Measurements from ENCODE around the gene AXIN2. TPM values are rescaled to one million over a fixed set of nuclear protein-coding genes. Genes with fewer than 3 reads are reported as not detected.

The AXIN2 gene
- total RNA-seq, 1 donor from 2014 or later: 88.7 TPM

GRCh38 chr17:65593855-65594845 lies 32.7 kb upstream of the AXIN2 start:
- Mint-ChIP-seq H3K27ac (peak overlapping the region; percentile 93), H3K9me3 (no peaks in the 10 kb centered on the region)

GRCh38 chr17:65593092-65593854 lies 31.8 kb upstream of the AXIN2 start:
- peak overlapping the region; percentile 54 for H3K4me3 Mint-ChIP-seq
- TF ChIP-seq CTCF (IDR thresholded peaks at IDR 0.05; ENCODE audit: unreplicated experiment): no peak
- H3K9me3 Mint-ChIP-seq: no peaks in the 10 kb centered on the region
- H3K27me3 Mint-ChIP-seq (ENCODE audit: low read depth): no peaks in the 10 kb centered on the region
- no peak for DNase-seq (ENCODE audit: low spot score in 2 of 2, unreplicated experiment in 2 of 2)
- peak overlapping the region; percentile 93 for H3K27ac Mint-ChIP-seq
- H3K36me3 Mint-ChIP-seq: no peaks in the 10 kb centered on the region
- H3K4me1 Mint-ChIP-seq: peaks cover 42% of the 10 kb centered on the region

More at GRCh38 chr17:65593855-65594845, 32.7 kb upstream of the AXIN2 start:
- Mint-ChIP-seq H3K27me3 (ENCODE audit: low read depth) (no peaks in the 10 kb centered on the region), H3K36me3 (no peaks in the 10 kb centered on the region), H3K4me1 (peaks cover 33% of the 10 kb centered on the region), H3K4me3 (peak overlapping the region; percentile 54)
- DNase-seq (ENCODE audit: low spot score in 2 of 2, unreplicated experiment in 2 of 2): peak in 1 of 2 experiments; percentile 45
- TF ChIP-seq CTCF (IDR thresholded peaks at IDR 0.05; ENCODE audit: unreplicated experiment): no peak

- Mint-ChIP-seq H3K4me1 (peaks cover 50% of the 10 kb centered on the region), H3K27ac (no peak overlapping the region), H3K4me3 (no peak overlapping the region), H3K9me3 (no peaks in the 10 kb centered on the region), H3K36me3 (no peaks in the 10 kb centered on the region), H3K27me3 (ENCODE audit: low read depth) (no peaks in the 10 kb centered on the region)
- no peak for TF ChIP-seq CTCF (IDR thresholded peaks at IDR 0.05; ENCODE audit: unreplicated experiment)
- DNase-seq (ENCODE audit: low spot score in 2 of 2, unreplicated experiment in 2 of 2): no peak
Measured at GRCh38 chr17:65592125-65592965, 30.9 kb upstream of the AXIN2 start.

GRCh38 chr17:65589321-65589720 lies 27.9 kb upstream of the AXIN2 start:
- H3K36me3 Mint-ChIP-seq: no peaks in the 10 kb centered on the region
- no peak for DNase-seq (ENCODE audit: low spot score in 2 of 2, unreplicated experiment in 2 of 2)
- H3K27ac Mint-ChIP-seq: no peak overlapping the region
- peaks cover 46% of the 10 kb centered on the region for H3K4me1 Mint-ChIP-seq
- no peak for TF ChIP-seq CTCF (IDR thresholded peaks at IDR 0.05; ENCODE audit: unreplicated experiment)
- no peak overlapping the region for H3K4me3 Mint-ChIP-seq
- no peaks in the 10 kb centered on the region for H3K9me3 Mint-ChIP-seq
- no peaks in the 10 kb centered on the region for H3K27me3 Mint-ChIP-seq (ENCODE audit: low read depth)

GRCh38 chr17:65588181-65588808 lies 26.8 kb upstream of the AXIN2 start:
- Mint-ChIP-seq H3K9me3 (no peaks in the 10 kb centered on the region), H3K27ac (peak overlapping the region; percentile 77), H3K4me1 (peaks cover 36% of the 10 kb centered on the region), H3K4me3 (no peak overlapping the region), H3K36me3 (no peaks in the 10 kb centered on the region), H3K27me3 (ENCODE audit: low read depth) (no peaks in the 10 kb centered on the region)
- TF ChIP-seq CTCF (IDR thresholded peaks at IDR 0.05; ENCODE audit: unreplicated experiment): no peak
- DNase-seq (ENCODE audit: low spot score in 2 of 2, unreplicated experiment in 2 of 2): no peak
